Fibroblast of lung (primary cell): Measurements from ENCODE around the gene ID2. TPM values are rescaled to one million over a fixed set of nuclear protein-coding genes. Genes with fewer than 3 reads are reported as not detected.

Experiments
- DNase-seq, 2 donors: peaks; one replicate each; pipeline versions ENCODE4 v3.0.0 to v3.0.0-alpha.2; 2010; ENCODE audit warnings: low read depth in 2 of 2
- H2AFZ ChIP-seq: 2 replicates; pipeline ENCODE4 v1.5.1; 2012; ENCODE audit warnings: low read length, control low read depth, inconsistent platforms
- H3K27ac ChIP-seq: 2 replicates; pipeline ENCODE4 v1.5.1; 2011; ENCODE audit warnings: low read length, control low read depth; ENCODE audit not compliant: insufficient read depth
- H3K27me3 ChIP-seq: 2 replicates; pipeline ENCODE4 v1.5.1; 2011; ENCODE audit warnings: mild to moderate bottlenecking, low read length; ENCODE audit not compliant: control insufficient read depth, insufficient read depth
- H3K36me3 ChIP-seq: 2 replicates; pipeline ENCODE4 v1.5.1; 2011; ENCODE audit warnings: low read length; ENCODE audit not compliant: control insufficient read depth, insufficient read depth
- H3K4me1 ChIP-seq: 2 replicates; pipeline ENCODE4 v1.5.1; 2011; ENCODE audit warnings: low read length; ENCODE audit not compliant: control insufficient read depth, insufficient read depth; ENCODE audit errors: extremely low read depth
- H3K4me2 ChIP-seq: 2 replicates; pipeline ENCODE4 v1.5.1; 2011; ENCODE audit warnings: low read length, control low read depth; ENCODE audit not compliant: insufficient read depth; ENCODE audit errors: extremely low read depth
- H3K4me3 ChIP-seq, 4 experiments: fragments of 200-600 bp in 1 of 4; sonication (generic) in 1 of 4; replicated peaks in 1 of 4; 2 replicates each; pipeline ENCODE4 v1.5.1; 2011 to 2016; ENCODE audit warnings: low read length in 4 of 4, low read depth in 3 of 4, mild to moderate bottlenecking in 3 of 4, control low read depth in 2 of 4, inconsistent platforms in 1 of 4, mixed read lengths in 1 of 4; ENCODE audit not compliant: insufficient read depth in 1 of 4; ENCODE audit errors: control extremely low read depth in 1 of 4
- H3K79me2 ChIP-seq: 2 replicates; pipeline ENCODE4 v1.5.1; 2012; ENCODE audit warnings: mild to moderate bottlenecking, low read length, inconsistent platforms; ENCODE audit not compliant: control insufficient read depth, insufficient read depth
- H3K9ac ChIP-seq: 2 replicates; pipeline ENCODE4 v1.5.1; 2011; ENCODE audit warnings: mild to moderate bottlenecking, low read length, control low read depth; ENCODE audit not compliant: insufficient read depth
- H3K9me3 ChIP-seq: 2 replicates; pipeline ENCODE4 v1.5.1; 2012; ENCODE audit warnings: low read depth, low read length; ENCODE audit not compliant: control insufficient read depth, insufficient read depth
- H4K20me1 ChIP-seq: 2 replicates; pipeline ENCODE4 v1.5.1; 2011; ENCODE audit warnings: low read length; ENCODE audit not compliant: control insufficient read depth, insufficient read depth; ENCODE audit errors: extremely low read depth
- CTCF ChIP-seq, 2 donors: IDR thresholded peaks in 1 of 2; conservative IDR thresholded peaks in 1 of 2; 1 replicate in 1 of 2; 2 replicates in 1 of 2; pipeline ENCODE4 v1.5.1; 2011 to 2012; ENCODE audit warnings: low read length in 2 of 2, control low read depth in 1 of 2, inconsistent platforms in 1 of 2, low read depth in 1 of 2, mild to moderate bottlenecking in 1 of 2
- EZH2 ChIP-seq: IDR thresholded peaks from 2 replicates; pipeline ENCODE4 v1.5.1; 2012; ENCODE audit warnings: low read length, control low read depth, mild to moderate bottlenecking; ENCODE audit errors: missing control alignments
- polyA plus RNA-seq, 2 donors: library from polyadenylated mRNA; depleted of rRNA in 1 of 2; stranded (reverse) in 1 of 2; unstranded in 1 of 2; fragments of >200 nt; gene quantifications; 2 replicates each; pipeline ENCODE4 v1.2.1, GENCODE V29; 2011 to 2012; ENCODE audit warnings: missing spikeins in 1 of 2
- total RNA-seq: library from RNA; depleted of rRNA; stranded (reverse); fragments of >200 nt; gene quantifications from 2 replicates; pipeline ENCODE4 v1.2.1, GENCODE V29; 2014

Gene ID2
- total and polyA plus RNA-seq, 2 donors (not counting 1 experiment from before 2014, with no cell fraction given), result 23.1 to 66.6 TPM

GRCh38 chr2:8666581-8666980 lies 15.3 kb upstream of the ID2 start:
- Histone ChIP-seq H3K4me1 (peaks cover 9% of the 10 kb centered on the region), H3K9ac (no peak overlapping the region), H3K36me3 (no peaks in the 10 kb centered on the region), H3K27me3 (no peaks in the 10 kb centered on the region), H4K20me1 (no peaks in the 10 kb centered on the region), H3K9me3 (no peaks in the 10 kb centered on the region), H3K27ac (no peak overlapping the region), H2AFZ (no peak overlapping the region), H3K4me2 (no peak overlapping the region), H3K4me3 (no peak overlapping the region), H3K79me2 (no peaks in the 10 kb centered on the region)
- DNase-seq, result no peak
- TF ChIP-seq EZH2 (no peak), CTCF (conservative IDR thresholded peaks at IDR 0.05 in 1 of 2, IDR thresholded peaks at IDR 0.05 in 1 of 2; ENCODE audit: low read depth in 1 of 2, low read length in 2 of 2) (no peak)

- Histone ChIP-seq H3K4me1 (no peaks in the 10 kb centered on the region), H2AFZ (no peak overlapping the region), H3K36me3 (no peaks in the 10 kb centered on the region), H3K4me2 (no peak overlapping the region), H3K27ac (no peak overlapping the region), H3K4me3 (no peak overlapping the region), H3K27me3 (no peaks in the 10 kb centered on the region), H3K9ac (no peak overlapping the region), H3K79me2 (no peaks in the 10 kb centered on the region), H3K9me3 (no peaks in the 10 kb centered on the region), H4K20me1 (no peaks in the 10 kb centered on the region)
- no peak for DNase-seq
- TF ChIP-seq CTCF (conservative IDR thresholded peaks at IDR 0.05 in 1 of 2, IDR thresholded peaks at IDR 0.05 in 1 of 2; ENCODE audit: low read depth in 1 of 2, low read length in 2 of 2) (no peak), EZH2 (no peak)
These were observed 13.9 kb upstream of the ID2 start for GRCh38 chr2:8667896-8668512.

GRCh38 chr2:8669157-8669817 lies 12.6 kb upstream of the ID2 start:
- H3K36me3 ChIP-seq, result no peaks in the 10 kb centered on the region
- no peak overlapping the region for H3K4me3 ChIP-seq
- no peaks in the 10 kb centered on the region for H3K79me2 ChIP-seq
- TF ChIP-seq EZH2, result no peak
- TF ChIP-seq CTCF (conservative IDR thresholded peaks at IDR 0.05 in 1 of 2, IDR thresholded peaks at IDR 0.05 in 1 of 2; ENCODE audit: low read depth in 1 of 2, low read length in 2 of 2), result no peak
- no peaks in the 10 kb centered on the region for H3K9me3 ChIP-seq
- no peaks in the 10 kb centered on the region for H3K4me1 ChIP-seq
- no peaks in the 10 kb centered on the region for H4K20me1 ChIP-seq
- H3K9ac ChIP-seq, result no peak overlapping the region
- no peak overlapping the region for H3K4me2 ChIP-seq
- no peaks in the 10 kb centered on the region for H3K27me3 ChIP-seq
- H3K27ac ChIP-seq, result no peak overlapping the region
- peak; percentile 11 to 86 for DNase-seq
- H2AFZ ChIP-seq, result no peak overlapping the region
